ENCODE results near the gene EFCAB14. TPM values are rescaled to one million over a fixed set of nuclear protein-coding genes. Genes with fewer than 3 reads are reported as not detected.

The EFCAB14 gene
- total and polyA plus RNA-seq, 2 of the 8 experiments (the other 6 are each of a cell fraction or from before 2014, with no cell fraction given): 19.4 to 40.4 TPM

- Histone ChIP-seq H4K20me1 (replicated peaks in 1 of 2; ENCODE audit: control insufficient read depth in 1 of 2, insufficient read depth in 2 of 2, low read length in 2 of 2) (no peaks in the 10 kb centered on the region), H3K9me3 (ENCODE audit: insufficient read depth in 2 of 2, low read depth in 1 of 2, low read length in 1 of 2) (no peaks in the 10 kb centered on the region)
- CTCF ChIA-PET (ENCODE audit: partially characterized antibody): no interaction called here
- TF ChIP-seq HDAC2 (IDR thresholded peaks at IDR 0.05; ENCODE audit: borderline replicate concordance in 1 of 2, low read depth in 2 of 2, low read length in 2 of 2) (no peak), SIRT6 (IDR thresholded peaks at IDR 0.05; ENCODE audit: low read length) (no peak), CBX8 (IDR thresholded peaks at IDR 0.05; ENCODE audit: borderline replicate concordance, low read depth, low read length) (no peak), E2F6 (IDR thresholded peaks at IDR 0.05) (no peak), SRF (IDR thresholded peaks at IDR 0.05; ENCODE audit: low read depth, low read length) (no peak), SP2 (IDR thresholded peaks at IDR 0.05; ENCODE audit: low read length) (no peak), POU5F1 (IDR thresholded peaks at IDR 0.05; ENCODE audit: low read depth, low read length) (no peak), EGR1 (IDR thresholded peaks at IDR 0.05; ENCODE audit: borderline replicate concordance, low read depth, low read length) (no peak), TBP (IDR thresholded peaks at IDR 0.05; ENCODE audit: low read depth, low read length) (no peak), BRCA1 (IDR thresholded peaks at IDR 0.05; ENCODE audit: low read depth, low read length) (no peak), BACH1 (IDR thresholded peaks at IDR 0.05; ENCODE audit: low read length) (no peak), KDM1A (IDR thresholded peaks at IDR 0.05; ENCODE audit: borderline replicate concordance, low read length) (no peak), SP1 (IDR thresholded peaks at IDR 0.05; ENCODE audit: low read depth, low read length) (no peak), EZH2 (IDR thresholded peaks at IDR 0.05; ENCODE audit: low read depth, low read length, severe bottlenecking) (no peak), TCF12 (IDR thresholded peaks at IDR 0.05; ENCODE audit: low read depth, low read length) (no peak), POLR2AphosphoS5 (IDR thresholded peaks at IDR 0.05; ENCODE audit: low read depth, low read length) (no peak)
Measured at GRCh38 chr1:46705408-46705807, 13.5 kb downstream of the EFCAB14 start.

More at GRCh38 chr1:46705408-46705807, 13.5 kb downstream of the EFCAB14 start:
- Histone ChIP-seq H3K56ac (replicated peaks; ENCODE audit: insufficient read length, low read depth, low read length) (no peak overlapping the region), H3K27ac (ENCODE audit: low read depth, low read length) (no peak overlapping the region), H3K27me3 (replicated peaks in 1 of 4; ENCODE audit: control insufficient read depth in 3 of 4, extremely low read depth in 1 of 4, insufficient read depth in 3 of 4, low read length in 3 of 4) (no peaks in the 10 kb centered on the region), H3K23me2 (ENCODE audit: low read depth, low read length) (no peaks in the 10 kb centered on the region), H2BK20ac (ENCODE audit: low read length) (no peak overlapping the region), H3K4me1 (replicated peaks in 1 of 4; ENCODE audit: control insufficient read depth in 3 of 4, insufficient read depth in 4 of 4, low read length in 3 of 4) (no peaks in the 10 kb centered on the region), H3K9ac (replicated peaks in 1 of 4; ENCODE audit: extremely low read depth in 1 of 4, low read depth in 3 of 4, low read length in 3 of 4) (no peak overlapping the region), H3K36me3 (ENCODE audit: control insufficient read depth in 2 of 4, insufficient read depth in 4 of 4, low read length in 3 of 4) (peaks cover 5 to 47% (median 29%) of the 10 kb centered on the region in 4 experiments), H3K14ac (ENCODE audit: insufficient read length) (no peak overlapping the region), H3K4me2 (ENCODE audit: insufficient read depth in 1 of 2, low read depth in 2 of 2, low read length in 2 of 2) (no peak overlapping the region), H3K4ac (replicated peaks; ENCODE audit: insufficient read length, low read depth, low read length) (no peak overlapping the region), H2BK5ac (ENCODE audit: low read depth, low read length) (no peak overlapping the region), H2BK15ac (ENCODE audit: low read length) (no peak overlapping the region), H2BK120ac (replicated peaks; ENCODE audit: low read depth, low read length) (no peak overlapping the region), H4K8ac (ENCODE audit: extremely low read depth, insufficient read depth, low read length) (no peak overlapping the region), H3K79me2 (ENCODE audit: control insufficient read depth in 1 of 2, insufficient read depth in 2 of 2, low read length in 2 of 2) (no peaks in the 10 kb centered on the region), H3K79me1 (ENCODE audit: low read depth, low read length) (no peaks in the 10 kb centered on the region), H2AK5ac (ENCODE audit: low read depth, low read length) (no peak overlapping the region), H2BK12ac (ENCODE audit: low read depth, low read length) (no peak overlapping the region), H3K23ac (ENCODE audit: insufficient read length) (no peak overlapping the region), H2AFZ (ENCODE audit: low read length) (no peak overlapping the region), H3K4me3 (ENCODE audit: extremely low read depth in 1 of 4, insufficient read depth in 2 of 4, low read depth in 3 of 4, low read length in 4 of 4) (no peak overlapping the region), H4K5ac (ENCODE audit: insufficient read length, low read depth, low read length) (no peak overlapping the region), H3K18ac (ENCODE audit: extremely low read depth, low read length) (no peak overlapping the region), H4K91ac (replicated peaks; ENCODE audit: insufficient read length, low read length) (no peak overlapping the region)
- POLR2A ChIA-PET (ENCODE audit: partially characterized antibody): no interaction called here
- 93% methylated on average over 9 of the region's 9 CpGs; no CpG with 5 or more reads in 1 of the 2 experiments for WGBS, 2 experiments (ENCODE audit: extremely low coverage in 1 of 2, insufficient coverage in 1 of 2, insufficient read length in 1 of 2, insufficient replicate concordance in 2 of 2, low coverage in 1 of 2, low lambda C conversion rate in 2 of 2, missing lambda C conversion rate in 1 of 2)
- FAIRE-seq (no peak), DNase-seq (ENCODE audit: low read depth in 1 of 2, low spot score in 2 of 2) (no peak)
